Fibroblast of villous mesenchyme (primary cell): Measurements from ENCODE around the gene DCANP1. TPM values are rescaled to one million over a fixed set of nuclear protein-coding genes. Genes with fewer than 3 reads are reported as not detected.

Source experiments
- DNase-seq: peaks from one replicate; pipeline ENCODE4 v3.0.0-alpha.2; 2010; ENCODE audit warnings: low read depth
- H3K4me3 ChIP-seq: 2 replicates; pipeline ENCODE4 v1.5.1; 2011; ENCODE audit warnings: low read depth, mild to moderate bottlenecking, low read length
- CTCF ChIP-seq: IDR thresholded peaks from 2 replicates; pipeline ENCODE4 v1.5.1; 2012; ENCODE audit warnings: low read depth, mild to moderate bottlenecking, low read length; ENCODE audit not compliant: insufficient read depth
- total RNA-seq: library from RNA; depleted of rRNA; stranded (reverse); fragments of >200 nt; gene quantifications from 2 replicates; pipeline ENCODE4 v1.2.3, GENCODE V29; 2012

Gene DCANP1
- total RNA-seq, 1 donor = not detected

GRCh38 chr5:135451581-135452320, 4.6 kb upstream of the DCANP1 start:
- TF ChIP-seq CTCF = no peak
- DNase-seq = no peak
- no peak overlapping the region for H3K4me3 ChIP-seq

GRCh38 chr5:135450952-135451351, 3.8 kb upstream of the DCANP1 start:
- no peak for TF ChIP-seq CTCF
- no peak overlapping the region for H3K4me3 ChIP-seq
- DNase-seq = no peak

- TF ChIP-seq CTCF = no peak
- no peak overlapping the region for H3K4me3 ChIP-seq
- no peak for DNase-seq
Observed at GRCh38 chr5:135450336-135450735, 3.2 kb upstream of the DCANP1 start.

DNA sequence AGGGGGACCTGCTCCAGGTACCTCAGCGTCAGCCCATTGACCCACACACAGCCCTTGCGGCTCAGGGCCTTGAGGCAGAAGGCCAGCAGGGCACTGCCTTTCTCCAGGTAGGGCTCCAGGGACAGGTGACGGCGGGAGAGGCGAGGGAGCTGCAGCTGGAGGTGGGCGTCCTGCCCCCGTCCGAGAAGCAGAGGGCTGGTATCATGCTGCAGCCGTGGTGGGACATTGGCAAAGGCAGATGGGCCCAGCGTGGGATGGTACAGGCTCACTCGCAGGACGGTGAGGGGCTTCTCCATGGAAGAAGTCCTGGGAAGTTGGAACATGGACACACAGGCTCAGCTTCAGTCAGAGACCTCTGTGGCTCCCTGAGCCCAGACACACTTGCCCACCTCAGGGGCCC, 2.5 kb upstream of the DCANP1 start:
- DNase-seq = no peak
- no peak overlapping the region for H3K4me3 ChIP-seq
- TF ChIP-seq CTCF = no peak

GRCh38 chr5:135448791-135449507, 1.8 kb upstream of the DCANP1 start:
- no peak overlapping the region for H3K4me3 ChIP-seq
- DNase-seq = no peak
- TF ChIP-seq CTCF = no peak

GRCh38 chr5:135448071-135448739, 1.1 kb upstream of the DCANP1 start:
- no peak for TF ChIP-seq CTCF
- DNase-seq = no peak
- H3K4me3 ChIP-seq = no peak overlapping the region
